ENCODE results near the gene CAMSAP2.

DNA sequence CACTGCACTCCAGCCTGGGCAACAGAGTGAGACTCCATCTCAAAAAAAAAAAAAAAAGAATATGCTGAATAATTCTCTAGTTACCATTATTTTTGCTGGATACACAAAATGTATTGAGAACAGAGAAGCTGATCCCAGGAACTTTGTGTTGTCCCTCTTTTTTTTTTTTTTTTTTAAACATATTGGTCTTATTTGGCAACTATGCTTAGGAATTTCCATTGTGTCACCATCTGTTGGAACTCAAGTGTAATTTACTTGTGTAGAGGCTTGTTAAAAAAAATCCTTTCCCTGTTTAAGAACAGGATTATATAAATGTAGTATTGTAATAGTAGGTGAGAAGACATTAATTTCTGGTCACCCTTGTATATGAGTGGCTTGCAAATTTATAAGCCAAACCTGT, 28.6 kb downstream of the CAMSAP2 start:
- TF ChIP-seq, protein P1, sequence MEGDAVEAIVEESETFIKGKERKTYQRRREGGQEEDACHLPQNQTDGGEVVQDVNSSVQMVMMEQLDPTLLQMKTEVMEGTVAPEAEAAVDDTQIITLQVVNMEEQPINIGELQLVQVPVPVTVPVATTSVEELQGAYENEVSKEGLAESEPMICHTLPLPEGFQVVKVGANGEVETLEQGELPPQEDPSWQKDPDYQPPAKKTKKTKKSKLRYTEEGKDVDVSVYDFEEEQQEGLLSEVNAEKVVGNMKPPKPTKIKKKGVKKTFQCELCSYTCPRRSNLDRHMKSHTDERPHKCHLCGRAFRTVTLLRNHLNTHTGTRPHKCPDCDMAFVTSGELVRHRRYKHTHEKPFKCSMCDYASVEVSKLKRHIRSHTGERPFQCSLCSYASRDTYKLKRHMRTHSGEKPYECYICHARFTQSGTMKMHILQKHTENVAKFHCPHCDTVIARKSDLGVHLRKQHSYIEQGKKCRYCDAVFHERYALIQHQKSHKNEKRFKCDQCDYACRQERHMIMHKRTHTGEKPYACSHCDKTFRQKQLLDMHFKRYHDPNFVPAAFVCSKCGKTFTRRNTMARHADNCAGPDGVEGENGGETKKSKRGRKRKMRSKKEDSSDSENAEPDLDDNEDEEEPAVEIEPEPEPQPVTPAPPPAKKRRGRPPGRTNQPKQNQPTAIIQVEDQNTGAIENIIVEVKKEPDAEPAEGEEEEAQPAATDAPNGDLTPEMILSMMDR (IDR thresholded peaks at IDR 0.05), result no peak
- no peak for TF ChIP-seq POLR2A (IDR thresholded peaks at IDR 0.05)

Measured in esophagus squamous epithelium (tissue), 4 donors.